Trophoblast cell (in vitro differentiated cells and primary cell): Measurements from ENCODE around the gene RAB11FIP3.
"Not testable (repeated sequence)": the region's sequence is repeated elsewhere in the genome, so short reads cannot be mapped to it uniquely, and the experiment has no call there.

Experiments
- DNase-seq, 2 donors: peaks; one replicate each; pipeline ENCODE4 v3.0.0-alpha.2; 2016
- H2AFZ ChIP-seq: 2 replicates; pipeline ENCODE4 v1.6.1; 2013; ENCODE audit warnings: low read length, moderate library complexity, mild to moderate bottlenecking; ENCODE audit not compliant: insufficient read depth, poor library complexity
- H2AK5ac ChIP-seq: 2 replicates; pipeline ENCODE4 v1.6.1; 2013; ENCODE audit warnings: mild to moderate bottlenecking, low read length
- H2BK120ac ChIP-seq: 2 replicates; pipeline ENCODE4 v1.6.1; 2013; ENCODE audit warnings: low read length, mild to moderate bottlenecking, moderate library complexity; ENCODE audit not compliant: insufficient read depth, poor library complexity
- H2BK12ac ChIP-seq: 2 replicates; pipeline ENCODE4 v1.6.1; 2013; ENCODE audit warnings: mild to moderate bottlenecking, low read length, moderate library complexity
- H2BK5ac ChIP-seq: 2 replicates; pipeline ENCODE4 v1.6.1; 2013; ENCODE audit warnings: low read length, low read depth, moderate library complexity, mild to moderate bottlenecking; ENCODE audit not compliant: poor library complexity
- H3K14ac ChIP-seq: 2 replicates; pipeline ENCODE4 v1.6.1; 2013; ENCODE audit warnings: mild to moderate bottlenecking, low read length
- H3K18ac ChIP-seq: 2 replicates; pipeline ENCODE4 v1.6.1; 2013; ENCODE audit warnings: mild to moderate bottlenecking, low read length
- H3K23ac ChIP-seq: 2 replicates; pipeline ENCODE4 v1.6.1; 2013; ENCODE audit warnings: low read length
- H3K27ac ChIP-seq: 2 replicates; pipeline ENCODE4 v1.5.1; 2013; ENCODE audit warnings: low read depth, mild to moderate bottlenecking, inconsistent platforms, low read length, moderate library complexity
- H3K27me3 ChIP-seq: 2 replicates; pipeline ENCODE4 v1.6.1; 2013; ENCODE audit warnings: inconsistent platforms, mild to moderate bottlenecking, low read length, moderate library complexity; ENCODE audit not compliant: insufficient read depth
- H3K36me3 ChIP-seq, 2 experiments: 1 replicate in 1 of 2; 2 replicates in 1 of 2; pipeline ENCODE4 v1.6.1; 2013; ENCODE audit warnings: low read length in 2 of 2, mild to moderate bottlenecking in 2 of 2, moderate library complexity in 1 of 2; ENCODE audit not compliant: insufficient read depth in 2 of 2, control insufficient read depth in 1 of 2
- H3K4ac ChIP-seq: 2 replicates; pipeline ENCODE4 v1.6.1; 2013; ENCODE audit warnings: low read depth, mild to moderate bottlenecking, low read length, moderate library complexity
- H3K4me1 ChIP-seq, 2 experiments: 1 replicate in 1 of 2; 2 replicates in 1 of 2; pipeline ENCODE4 v1.6.1; 2013; ENCODE audit warnings: low read length in 2 of 2, mild to moderate bottlenecking in 2 of 2, moderate library complexity in 1 of 2; ENCODE audit not compliant: insufficient read depth in 2 of 2, control insufficient read depth in 1 of 2
- H3K4me2 ChIP-seq: 2 replicates; pipeline ENCODE4 v1.6.1; 2013; ENCODE audit warnings: inconsistent platforms, mild to moderate bottlenecking, low read length, moderate library complexity
- H3K4me3 ChIP-seq: 2 replicates; pipeline ENCODE4 v1.5.1; 2013; ENCODE audit warnings: mild to moderate bottlenecking, low read depth, low read length, inconsistent platforms
- H3K79me1 ChIP-seq: one replicate; pipeline ENCODE4 v1.6.1; 2013; ENCODE audit warnings: low read length
- H3K79me2 ChIP-seq: 2 replicates; pipeline ENCODE4 v1.6.1; 2013; ENCODE audit warnings: low read length, mild to moderate bottlenecking; ENCODE audit not compliant: control insufficient read depth, insufficient read depth, poor library complexity
- H3K9ac ChIP-seq: 2 replicates; pipeline ENCODE4 v1.6.1; 2013; ENCODE audit warnings: mild to moderate bottlenecking, low read length
- H3K9me3 ChIP-seq: 2 replicates; pipeline ENCODE4 v1.6.1; 2013; ENCODE audit warnings: low read depth, mild to moderate bottlenecking, control low read depth, inconsistent platforms, low read length; ENCODE audit not compliant: insufficient read depth
- H4K12ac ChIP-seq: 2 replicates; pipeline ENCODE4 v1.6.1; 2013; ENCODE audit warnings: low read depth, mild to moderate bottlenecking, low read length, moderate library complexity
- H4K8ac ChIP-seq: 2 replicates; pipeline ENCODE4 v1.6.1; 2013; ENCODE audit warnings: low read depth, mild to moderate bottlenecking, low read length, moderate library complexity
- H4K91ac ChIP-seq: one replicate; pipeline ENCODE4 v1.6.1; 2013; ENCODE audit warnings: low read depth, mild to moderate bottlenecking, low read length, moderate library complexity
- WGBS: extraction: QIAGEN DNeasy Blood & Tissue Kit; methylation state at CpG from one replicate; pipeline ENCODE4 v1.1.7; 2013; ENCODE audit warnings: missing lambda C conversion rate; ENCODE audit not compliant: insufficient read length, insufficient coverage; ENCODE audit errors: extremely low coverage; 5-methylcytosine and 5-hydroxymethylcytosine counted together

Gene RAB11FIP3

GRCh38 chr16:378113-378820 is 47.2 kb upstream of the RAB11FIP3 start:
- no CpG with 5 or more reads among the region's 36 CpGs for WGBS
- not testable (repeated sequence) for H3K23ac ChIP-seq, H3K14ac ChIP-seq, H4K8ac ChIP-seq, H4K91ac ChIP-seq, H3K4me3 ChIP-seq, H2AFZ ChIP-seq, H2AK5ac ChIP-seq, H3K4ac ChIP-seq, H4K12ac ChIP-seq, H2BK12ac ChIP-seq, H2BK120ac ChIP-seq, H2BK5ac ChIP-seq, H3K9ac ChIP-seq, DNase-seq, H3K27me3 ChIP-seq, H3K9me3 ChIP-seq, H3K18ac ChIP-seq, H3K4me2 ChIP-seq, H3K27ac ChIP-seq
- Histone ChIP-seq H3K4me1 (peaks cover 8 to 19% of the 10 kb centered on the region in 2 experiments), H3K79me2 (peaks cover 16% of the 10 kb centered on the region), H3K79me1 (peaks cover 16% of the 10 kb centered on the region), H3K36me3 (peaks cover 44 to 47% of the 10 kb centered on the region in 2 experiments)

- WGBS = no CpG with 5 or more reads among the region's 14 CpGs
- Histone ChIP-seq H3K27ac (no peak overlapping the region), H3K9me3 (peaks cover 3% of the 10 kb centered on the region), H3K18ac (no peak overlapping the region), H3K14ac (no peak overlapping the region), H3K4me3 (no peak overlapping the region), H2AFZ (no peak overlapping the region), H2BK5ac (no peak overlapping the region), H3K4me2 (no peak overlapping the region), H2BK120ac (no peak overlapping the region), H3K4ac (no peak overlapping the region), H3K79me2 (peaks cover 16% of the 10 kb centered on the region), H2AK5ac (no peak overlapping the region), H4K91ac (no peak overlapping the region), H2BK12ac (no peak overlapping the region), H4K12ac (no peak overlapping the region), H3K27me3 (no peaks in the 10 kb centered on the region), H3K9ac (no peak overlapping the region), H4K8ac (no peak overlapping the region), H3K4me1 (peaks cover 8 to 20% of the 10 kb centered on the region in 2 experiments), H3K36me3 (peaks cover 39 to 42% of the 10 kb centered on the region in 2 experiments), H3K23ac (no peak overlapping the region), H3K79me1 (peaks cover 18% of the 10 kb centered on the region)
- no peak for DNase-seq
Measured at GRCh38 chr16:378821-379182, 46.6 kb upstream of the RAB11FIP3 start.

GRCh38 chr16:379183-379960 is 46.1 kb upstream of the RAB11FIP3 start:
- Histone ChIP-seq H4K12ac (no peak overlapping the region), H3K4me3 (no peak overlapping the region), H3K27ac (no peak overlapping the region), H2BK120ac (no peak overlapping the region), H3K36me3 (peaks cover 33 to 36% of the 10 kb centered on the region in 2 experiments), H3K14ac (peak overlapping the region; percentile 33), H3K18ac (peak overlapping the region; percentile 47), H3K27me3 (no peaks in the 10 kb centered on the region), H3K79me2 (peaks cover 16% of the 10 kb centered on the region), H3K79me1 (peaks cover 24% of the 10 kb centered on the region), H2BK5ac (no peak overlapping the region), H4K8ac (no peak overlapping the region), H2AK5ac (no peak overlapping the region), H4K91ac (no peak overlapping the region), H2AFZ (no peak overlapping the region), H2BK12ac (no peak overlapping the region), H3K4me2 (no peak overlapping the region), H3K9ac (no peak overlapping the region), H3K23ac (no peak overlapping the region), H3K4ac (peak overlapping the region; percentile 57), H3K4me1 (peaks cover 13 to 26% of the 10 kb centered on the region in 2 experiments), H3K9me3 (peaks cover 3% of the 10 kb centered on the region)
- no CpG with 5 or more reads among the region's 16 CpGs for WGBS
- DNase-seq = peak; percentile 43 to 48

- Histone ChIP-seq H2AFZ (no peak overlapping the region), H2BK5ac (no peak overlapping the region), H3K36me3 (peaks cover 25 to 28% of the 10 kb centered on the region in 2 experiments), H3K18ac (peak overlapping the region; percentile 47), H3K4me1 (peaks cover 13 to 26% of the 10 kb centered on the region in 2 experiments), H2AK5ac (no peak overlapping the region), H3K14ac (peak overlapping the region; percentile 33), H3K9ac (no peak overlapping the region), H3K23ac (no peak overlapping the region), H4K12ac (no peak overlapping the region), H3K4me3 (no peak overlapping the region), H3K79me2 (peaks cover 16% of the 10 kb centered on the region), H4K8ac (no peak overlapping the region), H3K9me3 (peaks cover 3% of the 10 kb centered on the region), H3K4me2 (peak overlapping the region; percentile 83), H2BK12ac (no peak overlapping the region), H3K79me1 (peaks cover 25% of the 10 kb centered on the region), H3K4ac (peak overlapping the region; percentile 57), H3K27me3 (no peaks in the 10 kb centered on the region), H2BK120ac (no peak overlapping the region), H4K91ac (no peak overlapping the region), H3K27ac (no peak overlapping the region)
- no peak for DNase-seq
- no CpG with 5 or more reads among the region's 27 CpGs for WGBS
Measured at GRCh38 chr16:379961-380761, 45.3 kb upstream of the RAB11FIP3 start.
